Measurements from ENCODE around the gene EFCAB14. TPM values are rescaled to one million over a fixed set of nuclear protein-coding genes. Genes with fewer than 3 reads are reported as not detected.

The EFCAB14 gene
- total and polyA plus RNA-seq, 2 of the 8 experiments (the other 6 are each of a cell fraction or from before 2014, with no cell fraction given) = 19.4 to 40.4 TPM

DNA sequence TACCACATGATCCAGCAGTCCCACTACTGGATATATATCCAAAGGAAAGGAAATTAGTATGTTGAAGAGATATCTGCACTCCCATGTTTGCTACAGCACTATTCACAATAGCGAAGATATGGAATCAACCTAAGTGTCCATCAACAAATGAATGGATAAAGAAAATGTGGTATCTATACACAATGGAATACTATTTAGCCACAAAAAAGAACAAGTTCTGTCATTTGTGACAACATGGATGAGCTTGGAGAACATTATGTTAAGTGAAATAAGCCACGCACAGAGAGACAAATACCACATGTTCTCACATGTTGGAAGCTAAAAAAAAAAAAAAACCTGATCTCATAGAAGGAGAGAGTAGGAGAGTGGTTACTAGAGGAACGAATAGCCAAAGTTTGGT, 68.4 kb downstream of the EFCAB14 start (continued):
- TF ChIP-seq MAFK (IDR thresholded peaks at IDR 0.05; ENCODE audit: low read depth, low read length) (no peak), ASH2L (IDR thresholded peaks at IDR 0.05; ENCODE audit: low read length) (no peak), TCF12 (IDR thresholded peaks at IDR 0.05; ENCODE audit: low read depth, low read length) (no peak), TBP (IDR thresholded peaks at IDR 0.05; ENCODE audit: low read depth, low read length) (no peak)
- TF ChIP-seq, protein P1, sequence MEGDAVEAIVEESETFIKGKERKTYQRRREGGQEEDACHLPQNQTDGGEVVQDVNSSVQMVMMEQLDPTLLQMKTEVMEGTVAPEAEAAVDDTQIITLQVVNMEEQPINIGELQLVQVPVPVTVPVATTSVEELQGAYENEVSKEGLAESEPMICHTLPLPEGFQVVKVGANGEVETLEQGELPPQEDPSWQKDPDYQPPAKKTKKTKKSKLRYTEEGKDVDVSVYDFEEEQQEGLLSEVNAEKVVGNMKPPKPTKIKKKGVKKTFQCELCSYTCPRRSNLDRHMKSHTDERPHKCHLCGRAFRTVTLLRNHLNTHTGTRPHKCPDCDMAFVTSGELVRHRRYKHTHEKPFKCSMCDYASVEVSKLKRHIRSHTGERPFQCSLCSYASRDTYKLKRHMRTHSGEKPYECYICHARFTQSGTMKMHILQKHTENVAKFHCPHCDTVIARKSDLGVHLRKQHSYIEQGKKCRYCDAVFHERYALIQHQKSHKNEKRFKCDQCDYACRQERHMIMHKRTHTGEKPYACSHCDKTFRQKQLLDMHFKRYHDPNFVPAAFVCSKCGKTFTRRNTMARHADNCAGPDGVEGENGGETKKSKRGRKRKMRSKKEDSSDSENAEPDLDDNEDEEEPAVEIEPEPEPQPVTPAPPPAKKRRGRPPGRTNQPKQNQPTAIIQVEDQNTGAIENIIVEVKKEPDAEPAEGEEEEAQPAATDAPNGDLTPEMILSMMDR (IDR thresholded peaks at IDR 0.05; ENCODE audit: control extremely low read depth in 1 of 3, insufficient read depth in 1 of 3, low read depth in 1 of 3, low read length in 3 of 3) = no peak
